ENCODE results near the gene RNASEH2C. TPM values are rescaled to one million over a fixed set of nuclear protein-coding genes. Genes with fewer than 3 reads are reported as not detected.
A peak's percentile ranks its signal among the peaks of the same experiment; 100 is the strongest.

The RNASEH2C gene
- total and polyA plus RNA-seq, 2 of the 13 experiments (the other 11 are each of a cell fraction or from before 2014, with no cell fraction given) = 27.4 to 50.9 TPM

GRCh38 chr11:65719871-65720210 lies 757 bp downstream of the RNASEH2C start (continued):
- no peak for TF ChIP-seq KDM6A (CRISPR knock-in tag; IDR thresholded peaks at IDR 0.05; ENCODE audit: low read depth)
- 0 out of 2 replicates have a peak, but pooled peaks have one; percentile 8 for TF ChIP-seq POGK (CRISPR knock-in tag; conservative IDR thresholded peaks at IDR 0.05)
- TF ChIP-seq ZNF629 (CRISPR knock-in tag; conservative IDR thresholded peaks at IDR 0.05) = 0 out of 2 replicates have a peak, but pooled peaks have one; percentile 12
- no peak for TF ChIP-seq YY1 (IDR thresholded peaks at IDR 0.05; ENCODE audit: insufficient read depth, insufficient replicate concordance, low read depth, low read length)
- TF ChIP-seq ZBTB38 (CRISPR knock-in tag; IDR thresholded peaks at IDR 0.05) = 0 out of 2 replicates have a peak, but pooled peaks have one; percentile 2
- TF ChIP-seq GPN1 (CRISPR knock-in tag; IDR thresholded peaks at IDR 0.05; ENCODE audit: borderline replicate concordance) = no peak
- TF ChIP-seq CREM (IDR thresholded peaks at IDR 0.05) = no peak
- TF ChIP-seq CREM (CRISPR knock-in tag; IDR thresholded peaks at IDR 0.05) = no peak
- no peak for TF ChIP-seq RAD21 (CRISPR knock-in tag; IDR thresholded peaks at IDR 0.05)
- TF ChIP-seq MEF2D (CRISPR knock-in tag; IDR thresholded peaks at IDR 0.05) = 0 out of 2 replicates have a peak, but pooled peaks have one; percentile 28
- TF ChIP-seq ZNF263 (CRISPR knock-in tag; IDR thresholded peaks at IDR 0.05) = peak; percentile 86
- 0 out of 2 replicates have a peak, but pooled peaks have one; percentile 6 for TF ChIP-seq EED (CRISPR knock-in tag; IDR thresholded peaks at IDR 0.05)
- TF ChIP-seq NFE2L2 (IDR thresholded peaks at IDR 0.05; ENCODE audit: low read length) = no peak

DNA sequence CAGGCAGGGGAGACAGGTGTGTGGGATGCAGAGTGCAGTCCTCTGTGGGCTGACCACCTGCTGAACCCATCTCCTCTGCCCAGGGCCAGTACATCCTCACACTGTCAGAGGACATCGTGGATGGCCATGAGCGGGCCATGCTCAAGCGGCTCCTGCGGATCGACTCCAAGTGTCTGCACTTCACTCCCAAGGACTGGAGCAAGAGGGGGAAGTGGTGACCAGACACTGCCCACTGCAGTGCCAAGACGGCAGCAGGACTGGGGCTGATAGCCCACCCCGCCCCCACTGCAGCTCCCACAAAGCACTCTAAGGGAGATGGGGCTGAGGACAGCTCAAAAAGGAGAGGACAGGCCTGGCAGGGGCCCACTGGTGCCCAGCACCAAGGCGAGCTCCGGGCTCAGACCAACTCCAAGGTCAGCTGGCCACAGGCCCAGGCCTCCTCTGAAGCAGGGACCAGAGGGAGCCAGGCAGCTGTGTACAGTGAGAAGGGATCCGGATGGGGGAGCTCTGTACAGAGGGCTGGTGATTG lies 1.6 kb downstream of the RNASEH2C start:
- H3K79me2 ChIP-seq (ENCODE audit: insufficient read depth, low read length) = peaks cover 13% of the 10 kb centered on the region
- ATAC-seq (peak; percentile 53), FAIRE-seq (no peak), DNase-seq (ENCODE audit: low spot score) (no peak)
- peak overlapping the region; percentile 76 to 89 (median 87) for H3K4me3 ChIP-seq (replicated peaks in 1 of 3; ENCODE audit: insufficient read depth in 1 of 3, low read depth in 2 of 3, low read length in 3 of 3)
- intact Hi-C loops (cut with micrococcal nuclease; ENCODE audit: unreplicated experiment) (no loop called here), in situ Hi-C loops (cut with HindIII; ENCODE audit: extremely low pct_ligation_motif_present, low pct_unique_long_range_greater_than_20kb) (loop anchor here (10.0 kb wide), 2 partner anchors 96 to 266 kb away; no protein-coding TSS in a partner anchor)
- no peak overlapping the region for H3K9ac ChIP-seq (ENCODE audit: insufficient read depth, low read depth, low read length)
- 40% methylated on average over 3 of the region's 10 CpGs for WGBS (ENCODE audit: low lambda C conversion rate)
- H3K27ac ChIP-seq (ENCODE audit: extremely low read length, insufficient read depth, low read length) = no peak overlapping the region
- ChIA-PET POLR2A (interaction anchor here (0.9 to 3.6 kb wide), 8 partner anchors 7 to 171 kb away, joined by 3 to 56 read pairs (median 3); partner anchors contain the start of genes CCDC85B, FIBP, KAT5 and RELA), CTCF (ENCODE audit: low intra/inter-chr PET ratio, low total read pairs) (no interaction called here)
- peaks cover 27 to 49% of the 10 kb centered on the region in 2 experiments for H3K36me3 ChIP-seq (replicated peaks in 1 of 2; ENCODE audit: control insufficient read depth in 1 of 2, insufficient read depth in 2 of 2, low read length in 2 of 2)
- H4K20me1 ChIP-seq (ENCODE audit: insufficient read depth, low read length) = peaks cover 8% of the 10 kb centered on the region
- no peak overlapping the region for H2AFZ ChIP-seq (ENCODE audit: low read length)
- H3K27me3 ChIP-seq (ENCODE audit: control insufficient read depth in 1 of 2, insufficient read depth in 2 of 2, low read length in 2 of 2) = no peaks in the 10 kb centered on the region; a peak in 1 of 5 replicates
- BruUV-seq (replicated peaks) = no TSS peak
- no peaks in the 10 kb centered on the region for H3K9me3 ChIP-seq (ENCODE audit: low read length)
- H3K4me1 ChIP-seq (ENCODE audit: insufficient read depth, low read length) = peaks cover 26% of the 10 kb centered on the region
- peak overlapping the region; percentile 93 for H3K4me2 ChIP-seq (ENCODE audit: low read depth, low read length)
- TF ChIP-seq HNRNPL (IDR thresholded peaks at IDR 0.05; ENCODE audit: low read depth, low read length) (0 out of 2 replicates have a peak, but pooled peaks have one; percentile 26), AGO2 (optimal IDR thresholded peaks at IDR 0.05; ENCODE audit: low read depth, low read length) (peak; percentile 69), DNMT1 (CRISPR knock-in tag; IDR thresholded peaks at IDR 0.05) (no peak), RBFOX2 (IDR thresholded peaks at IDR 0.05; ENCODE audit: low read depth, low read length) (peak; percentile 43; the same call in 1 of the 2 replicates)
- TF ChIP-seq, protein P1, sequence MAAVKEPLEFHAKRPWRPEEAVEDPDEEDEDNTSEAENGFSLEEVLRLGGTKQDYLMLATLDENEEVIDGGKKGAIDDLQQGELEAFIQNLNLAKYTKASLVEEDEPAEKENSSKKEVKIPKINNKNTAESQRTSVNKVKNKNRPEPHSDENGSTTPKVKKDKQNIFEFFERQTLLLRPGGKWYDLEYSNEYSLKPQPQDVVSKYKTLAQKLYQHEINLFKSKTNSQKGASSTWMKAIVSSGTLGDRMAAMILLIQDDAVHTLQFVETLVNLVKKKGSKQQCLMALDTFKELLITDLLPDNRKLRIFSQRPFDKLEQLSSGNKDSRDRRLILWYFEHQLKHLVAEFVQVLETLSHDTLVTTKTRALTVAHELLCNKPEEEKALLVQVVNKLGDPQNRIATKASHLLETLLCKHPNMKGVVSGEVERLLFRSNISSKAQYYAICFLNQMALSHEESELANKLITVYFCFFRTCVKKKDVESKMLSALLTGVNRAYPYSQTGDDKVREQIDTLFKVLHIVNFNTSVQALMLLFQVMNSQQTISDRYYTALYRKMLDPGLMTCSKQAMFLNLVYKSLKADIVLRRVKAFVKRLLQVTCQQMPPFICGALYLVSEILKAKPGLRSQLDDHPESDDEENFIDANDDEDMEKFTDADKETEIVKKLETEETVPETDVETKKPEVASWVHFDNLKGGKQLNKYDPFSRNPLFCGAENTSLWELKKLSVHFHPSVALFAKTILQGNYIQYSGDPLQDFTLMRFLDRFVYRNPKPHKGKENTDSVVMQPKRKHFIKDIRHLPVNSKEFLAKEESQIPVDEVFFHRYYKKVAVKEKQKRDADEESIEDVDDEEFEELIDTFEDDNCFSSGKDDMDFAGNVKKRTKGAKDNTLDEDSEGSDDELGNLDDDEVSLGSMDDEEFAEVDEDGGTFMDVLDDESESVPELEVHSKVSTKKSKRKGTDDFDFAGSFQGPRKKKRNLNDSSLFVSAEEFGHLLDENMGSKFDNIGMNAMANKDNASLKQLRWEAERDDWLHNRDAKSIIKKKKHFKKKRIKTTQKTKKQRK (IDR thresholded peaks at IDR 0.05; ENCODE audit: low read length) = no peak
